ENCODE measurements around the gene SIGLEC6.

The SIGLEC6 gene

GRCh38 chr19:51472607-51473006 lies 58.9 kb downstream of the SIGLEC6 start:
- DNase-seq: no peak

DNA sequence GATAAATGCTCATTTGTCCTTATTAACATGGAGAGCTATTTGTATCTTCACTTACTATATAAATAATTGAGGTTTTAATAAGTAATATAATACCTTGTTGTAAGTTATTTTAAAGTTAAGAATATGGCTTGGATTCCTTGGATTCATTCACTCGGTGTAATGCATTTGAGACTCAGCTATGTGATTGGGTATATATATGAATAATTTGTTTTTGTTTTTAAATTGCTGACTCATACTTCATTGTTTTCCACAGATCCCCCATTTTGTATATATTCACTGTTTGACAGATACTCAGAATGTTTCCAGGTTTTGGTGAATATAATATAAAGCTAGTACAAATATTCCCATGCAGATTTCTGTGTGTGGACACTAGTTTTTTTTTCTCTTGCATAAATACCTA lies 59.9 kb downstream of the SIGLEC6 start:
- no peak for DNase-seq

- DNase-seq: no peak
Measured at GRCh38 chr19:51470966-51471365, 60.5 kb downstream of the SIGLEC6 start.

GRCh38 chr19:51469629-51470028 lies 61.8 kb downstream of the SIGLEC6 start:
- DNase-seq: no peak

GRCh38 chr19:51469162-51469561 lies 62.3 kb downstream of the SIGLEC6 start:
- DNase-seq: no peak

- no peak for DNase-seq
Measured at GRCh38 chr19:51468545-51468920, 62.9 kb downstream of the SIGLEC6 start.

- DNase-seq: no peak
Measured at GRCh38 chr19:51467864-51468544, 63.5 kb downstream of the SIGLEC6 start.

All from NCI-H2081 (cell line).